ENCODE measurements around the gene SPTB. TPM values are rescaled to one million over a fixed set of nuclear protein-coding genes. Genes with fewer than 3 reads are reported as not detected.

The SPTB gene
- total RNA-seq, 1 donor, result under 0.01 TPM

DNA sequence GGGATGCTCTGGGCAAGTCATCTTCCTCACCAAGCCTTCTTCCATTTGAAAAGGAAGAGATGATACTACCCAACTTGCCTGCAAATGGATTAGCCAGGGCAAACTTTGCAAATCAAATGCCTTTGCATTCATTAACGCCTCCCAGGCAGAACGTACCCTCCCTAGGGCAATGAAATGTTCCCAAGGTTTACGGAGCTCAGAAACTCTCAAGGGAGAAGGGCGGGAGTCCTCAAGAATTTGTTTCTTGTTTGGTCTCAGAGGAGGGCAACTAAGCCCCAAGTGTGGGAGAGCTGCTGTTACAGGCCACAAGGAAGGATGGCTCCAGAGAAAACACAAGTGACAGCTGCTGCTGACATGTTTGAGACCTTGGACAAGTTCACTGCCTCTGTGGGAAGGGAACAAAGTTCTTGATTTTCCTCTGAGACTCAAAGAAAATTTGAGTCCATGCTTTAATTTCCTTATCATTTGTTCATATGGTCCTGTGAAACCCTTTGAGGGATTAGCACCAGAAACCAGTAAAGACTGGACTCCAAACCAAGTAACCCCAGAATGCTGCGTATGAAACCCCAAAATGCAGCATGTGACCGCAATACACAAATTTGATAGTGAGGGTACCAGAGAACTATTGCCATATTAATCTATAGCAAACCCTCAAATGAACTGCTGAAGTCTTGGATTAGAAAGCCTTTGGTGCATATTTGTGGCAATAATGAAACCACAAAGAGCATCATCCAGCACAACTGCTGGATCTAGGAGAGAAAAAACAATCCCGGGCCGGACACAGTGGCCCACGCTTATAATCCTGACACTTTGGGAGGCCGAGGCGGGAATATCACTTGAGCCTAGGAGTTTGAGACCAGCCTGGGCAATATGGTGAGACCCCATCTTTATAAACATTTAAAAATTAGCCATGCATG, 22.9 kb downstream of the SPTB start:
- TF ChIP-seq CTCF (IDR thresholded peaks at IDR 0.05; ENCODE audit: insufficient read depth, low read length), result no peak
- H3K4me3 ChIP-seq (ENCODE audit: low read depth, low read length), result no peak overlapping the region
- no peak for DNase-seq (ENCODE audit: low read depth)

DNA sequence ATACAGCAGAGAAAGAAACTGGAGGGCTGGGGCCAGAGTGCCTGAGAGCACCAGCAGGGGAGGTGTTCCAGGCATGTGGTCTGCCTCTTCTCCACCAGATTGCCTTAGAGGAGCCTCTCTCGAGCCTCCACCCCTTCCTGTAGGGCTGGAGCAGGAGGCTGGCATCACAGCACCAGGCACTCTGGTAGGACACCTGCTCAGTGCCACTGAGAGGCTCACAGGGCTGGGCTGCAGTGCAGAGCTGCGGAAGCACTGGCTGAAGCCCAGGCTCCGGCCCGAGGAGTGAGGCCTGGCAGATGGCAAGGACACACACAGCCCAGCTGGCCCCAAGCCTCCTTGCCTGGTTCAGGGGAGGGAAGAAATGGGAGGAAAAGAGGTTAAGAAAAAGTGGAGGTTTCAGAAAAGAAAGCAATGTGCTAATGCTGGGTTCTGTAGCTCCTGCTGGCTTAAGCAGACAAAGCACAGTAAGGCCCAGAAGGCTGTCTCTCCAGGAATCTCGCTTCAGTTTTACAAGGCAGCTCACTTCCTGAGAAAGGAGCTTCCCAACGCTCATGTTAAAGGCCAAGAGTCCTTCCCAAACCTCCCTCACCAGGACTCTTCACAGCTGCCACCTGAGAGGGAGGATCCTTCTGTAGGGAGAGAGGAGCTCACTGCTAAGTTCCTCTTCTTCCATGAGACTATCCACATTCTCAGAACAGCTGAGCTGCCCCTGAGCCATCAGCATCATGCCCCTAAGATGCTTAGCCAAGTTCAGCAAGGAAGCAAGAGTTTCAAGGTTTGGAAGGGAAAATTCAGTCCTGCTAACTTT, 23.8 kb downstream of the SPTB start:
- DNase-seq (ENCODE audit: low read depth), result no peak
- H3K4me3 ChIP-seq (ENCODE audit: low read depth, low read length), result no peak overlapping the region
- TF ChIP-seq CTCF (IDR thresholded peaks at IDR 0.05; ENCODE audit: insufficient read depth, low read length), result no peak

- no peak for DNase-seq (ENCODE audit: low read depth)
- no peak for TF ChIP-seq CTCF (IDR thresholded peaks at IDR 0.05; ENCODE audit: insufficient read depth, low read length)
- H3K4me3 ChIP-seq (ENCODE audit: low read depth, low read length), result no peak overlapping the region
Measured at GRCh38 chr14:64850369-64851137, 29.2 kb downstream of the SPTB start.

- DNase-seq (ENCODE audit: low read depth), result no peak
- H3K4me3 ChIP-seq (ENCODE audit: low read depth, low read length), result no peak overlapping the region
- TF ChIP-seq CTCF (IDR thresholded peaks at IDR 0.05; ENCODE audit: insufficient read depth, low read length), result no peak
Measured at GRCh38 chr14:64849940-64850339, 29.8 kb downstream of the SPTB start.

DNA sequence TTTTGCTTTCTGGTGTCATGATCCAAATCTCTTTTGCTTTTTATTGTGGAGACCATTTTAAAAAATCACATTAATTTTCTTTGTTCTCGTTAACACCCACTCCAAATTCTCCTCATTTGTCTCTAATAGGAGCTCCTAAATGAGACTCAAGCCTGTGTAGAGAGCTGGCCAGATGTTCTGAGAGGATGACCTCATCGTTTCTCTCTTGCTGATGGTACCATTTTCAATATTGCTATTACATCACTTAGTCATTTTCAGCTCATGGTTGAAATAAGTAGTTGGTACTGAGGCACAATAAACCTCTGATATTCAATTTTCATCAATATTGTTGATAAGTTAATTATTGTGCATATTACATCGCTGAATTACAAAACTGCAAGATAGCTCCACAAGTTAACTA, 31.5 kb downstream of the SPTB start:
- no peak for DNase-seq (ENCODE audit: low read depth)
- TF ChIP-seq CTCF (IDR thresholded peaks at IDR 0.05; ENCODE audit: insufficient read depth, low read length), result no peak
- no peak overlapping the region for H3K4me3 ChIP-seq (ENCODE audit: low read depth, low read length)

- no peak overlapping the region for H3K4me3 ChIP-seq (ENCODE audit: low read depth, low read length)
- no peak for DNase-seq (ENCODE audit: low read depth)
- no peak for TF ChIP-seq CTCF (IDR thresholded peaks at IDR 0.05; ENCODE audit: insufficient read depth, low read length)
Measured at GRCh38 chr14:64846319-64846718, 33.4 kb downstream of the SPTB start.
